MM.1S (cell line): ENCODE data around the gene JSRP1.

Experiments used
- DNase-seq: peaks from one replicate; pipeline ENCODE4 v3.0.0-alpha.2; 2015
- H2AFZ ChIP-seq: fragments of 300-600 bp; sonication (generic); 2 replicates; pipeline ENCODE4 v1.6.0; 2016; ENCODE audit warnings: antibody characterized with exemption, low read length
- H3F3A ChIP-seq: fragments of 300-600 bp; sonication (generic); 2 replicates; pipeline ENCODE4 v1.6.1; 2016; ENCODE audit warnings: mild to moderate bottlenecking, antibody characterized with exemption, low read length, moderate library complexity, mixed read lengths; ENCODE audit not compliant: insufficient read depth
- H3K27ac ChIP-seq: fragments of 300-600 bp; sonication (generic); 2 replicates; pipeline ENCODE4 v1.5.1; 2016; ENCODE audit warnings: mild to moderate bottlenecking, low read length
- H3K27me3 ChIP-seq: fragments of 300-600 bp; sonication (generic); replicated peaks from 2 replicates; pipeline ENCODE4 v1.6.0; 2016; ENCODE audit warnings: low read length; ENCODE audit not compliant: insufficient read depth
- H3K36me3 ChIP-seq: fragments of 300-600 bp; sonication (generic); replicated peaks from 2 replicates; pipeline ENCODE4 v1.6.1; 2016; ENCODE audit warnings: mild to moderate bottlenecking, low read length, mixed read lengths; ENCODE audit not compliant: insufficient read depth
- H3K4me1 ChIP-seq: fragments of 300-600 bp; sonication (generic); 2 replicates; pipeline ENCODE4 v1.6.1; 2016; ENCODE audit warnings: low read length, mixed read lengths
- H3K4me2 ChIP-seq: fragments of 300-600 bp; sonication (generic); 2 replicates; pipeline ENCODE4 v1.6.0; 2016; ENCODE audit warnings: low read depth, low read length
- H3K4me3 ChIP-seq: fragments of 300-600 bp; sonication (generic); 2 replicates; pipeline ENCODE4 v1.5.1; 2016; ENCODE audit warnings: low read length, mixed read lengths
- H3K79me2 ChIP-seq: fragments of 300-600 bp; sonication (generic); 2 replicates; pipeline ENCODE4 v1.6.1; 2016; ENCODE audit warnings: mixed run types, low read length, mixed read lengths
- H3K9ac ChIP-seq: fragments of 300-600 bp; sonication (generic); 2 replicates; pipeline ENCODE4 v1.6.1; 2016; ENCODE audit warnings: low read length, mixed read lengths
- H3K9me2 ChIP-seq: fragments of 300-600 bp; sonication (generic); replicated peaks from 2 replicates; pipeline ENCODE4 v1.6.1; 2016; ENCODE audit warnings: mild to moderate bottlenecking, low read length, mixed read lengths; ENCODE audit not compliant: insufficient read depth
- H3K9me3 ChIP-seq: fragments of 300-600 bp; sonication (generic); replicated peaks from 2 replicates; pipeline ENCODE4 v1.6.1; 2016; ENCODE audit warnings: mild to moderate bottlenecking, low read length, mixed read lengths; ENCODE audit not compliant: insufficient read depth
- H4K20me1 ChIP-seq: fragments of 300-600 bp; sonication (generic); 2 replicates; pipeline ENCODE4 v1.6.1; 2016; ENCODE audit warnings: mild to moderate bottlenecking, low read length, moderate library complexity, mixed read lengths; ENCODE audit not compliant: insufficient read depth
- EZH2 ChIP-seq: fragments of 300-600 bp; sonication (generic); optimal IDR thresholded peaks from 2 replicates; pipeline ENCODE3; 2017; ENCODE audit warnings: low read depth, mild to moderate bottlenecking, antibody characterized with exemption, low read length, mixed read lengths
- EZH2phosphoT487 ChIP-seq: fragments of 300-600 bp; sonication (generic); IDR thresholded peaks from 2 replicates; pipeline ENCODE4 v1.6.1; 2018; ENCODE audit warnings: antibody characterized with exemption, low read length
- TF ChIP-seq, protein P1 (sequence below): fragments of 300-600 bp; sonication (generic); IDR thresholded peaks from 2 replicates; pipeline ENCODE4 v1.5.1; 2016; ENCODE audit warnings: antibody characterized with exemption, low read length, mixed read lengths

Gene JSRP1

DNA sequence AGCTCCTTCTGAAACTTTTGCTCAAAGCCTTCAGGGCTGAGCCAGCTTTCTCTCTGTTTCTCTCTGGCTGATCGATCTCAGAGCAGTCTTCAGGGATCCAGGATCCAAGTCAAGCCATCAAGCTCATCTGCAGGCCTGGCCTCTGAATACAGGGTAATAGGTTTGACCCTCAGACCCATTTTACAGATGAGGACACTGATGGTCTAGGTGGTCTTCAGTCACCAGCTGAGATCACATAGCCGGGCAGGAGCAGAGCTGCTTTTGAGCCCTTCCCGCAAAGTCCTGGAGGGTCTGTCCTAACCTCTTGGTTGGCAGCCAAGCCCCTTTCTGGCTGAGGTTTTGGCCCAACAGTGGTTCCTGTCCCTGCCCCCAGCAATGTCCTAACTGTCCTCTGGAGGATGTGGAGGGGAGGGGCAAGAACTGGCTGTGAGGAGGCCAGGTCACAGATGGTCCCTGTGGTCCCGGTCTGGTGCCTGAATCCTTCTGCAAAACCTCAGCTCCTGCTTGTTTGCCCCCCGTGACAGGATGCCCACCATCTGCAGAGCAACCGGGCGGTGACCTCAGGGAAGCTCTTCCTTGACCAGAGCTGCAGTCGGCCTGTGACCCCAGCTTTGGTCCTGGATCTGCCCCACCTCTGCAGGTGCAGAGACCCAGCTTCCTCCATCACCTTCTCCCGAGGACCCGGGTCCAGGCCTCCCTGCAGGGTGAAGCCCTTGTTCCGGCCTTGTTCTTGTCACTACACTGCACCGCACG lies 31.5 kb upstream of the JSRP1 start:
- no peaks in the 10 kb centered on the region for H3F3A ChIP-seq
- H3K9ac ChIP-seq: no peak overlapping the region
- H2AFZ ChIP-seq: no peak overlapping the region
- H3K36me3 ChIP-seq: no peaks in the 10 kb centered on the region
- H3K27me3 ChIP-seq: peaks cover 8% of the 10 kb centered on the region; the same call in 1 of the 2 replicates
- H3K4me1 ChIP-seq: peaks cover 7% of the 10 kb centered on the region
- no peaks in the 10 kb centered on the region for H3K9me3 ChIP-seq
- H3K4me3 ChIP-seq: no peak overlapping the region
- no peak overlapping the region for H3K4me2 ChIP-seq
- no peak overlapping the region for H3K27ac ChIP-seq
- no peak for DNase-seq
- H4K20me1 ChIP-seq: no peaks in the 10 kb centered on the region
- H3K79me2 ChIP-seq: no peaks in the 10 kb centered on the region
- no peaks in the 10 kb centered on the region for H3K9me2 ChIP-seq
- TF ChIP-seq EZH2 (no peak), EZH2phosphoT487 (no peak)
- TF ChIP-seq, protein P1, sequence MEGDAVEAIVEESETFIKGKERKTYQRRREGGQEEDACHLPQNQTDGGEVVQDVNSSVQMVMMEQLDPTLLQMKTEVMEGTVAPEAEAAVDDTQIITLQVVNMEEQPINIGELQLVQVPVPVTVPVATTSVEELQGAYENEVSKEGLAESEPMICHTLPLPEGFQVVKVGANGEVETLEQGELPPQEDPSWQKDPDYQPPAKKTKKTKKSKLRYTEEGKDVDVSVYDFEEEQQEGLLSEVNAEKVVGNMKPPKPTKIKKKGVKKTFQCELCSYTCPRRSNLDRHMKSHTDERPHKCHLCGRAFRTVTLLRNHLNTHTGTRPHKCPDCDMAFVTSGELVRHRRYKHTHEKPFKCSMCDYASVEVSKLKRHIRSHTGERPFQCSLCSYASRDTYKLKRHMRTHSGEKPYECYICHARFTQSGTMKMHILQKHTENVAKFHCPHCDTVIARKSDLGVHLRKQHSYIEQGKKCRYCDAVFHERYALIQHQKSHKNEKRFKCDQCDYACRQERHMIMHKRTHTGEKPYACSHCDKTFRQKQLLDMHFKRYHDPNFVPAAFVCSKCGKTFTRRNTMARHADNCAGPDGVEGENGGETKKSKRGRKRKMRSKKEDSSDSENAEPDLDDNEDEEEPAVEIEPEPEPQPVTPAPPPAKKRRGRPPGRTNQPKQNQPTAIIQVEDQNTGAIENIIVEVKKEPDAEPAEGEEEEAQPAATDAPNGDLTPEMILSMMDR: no peak

DNA sequence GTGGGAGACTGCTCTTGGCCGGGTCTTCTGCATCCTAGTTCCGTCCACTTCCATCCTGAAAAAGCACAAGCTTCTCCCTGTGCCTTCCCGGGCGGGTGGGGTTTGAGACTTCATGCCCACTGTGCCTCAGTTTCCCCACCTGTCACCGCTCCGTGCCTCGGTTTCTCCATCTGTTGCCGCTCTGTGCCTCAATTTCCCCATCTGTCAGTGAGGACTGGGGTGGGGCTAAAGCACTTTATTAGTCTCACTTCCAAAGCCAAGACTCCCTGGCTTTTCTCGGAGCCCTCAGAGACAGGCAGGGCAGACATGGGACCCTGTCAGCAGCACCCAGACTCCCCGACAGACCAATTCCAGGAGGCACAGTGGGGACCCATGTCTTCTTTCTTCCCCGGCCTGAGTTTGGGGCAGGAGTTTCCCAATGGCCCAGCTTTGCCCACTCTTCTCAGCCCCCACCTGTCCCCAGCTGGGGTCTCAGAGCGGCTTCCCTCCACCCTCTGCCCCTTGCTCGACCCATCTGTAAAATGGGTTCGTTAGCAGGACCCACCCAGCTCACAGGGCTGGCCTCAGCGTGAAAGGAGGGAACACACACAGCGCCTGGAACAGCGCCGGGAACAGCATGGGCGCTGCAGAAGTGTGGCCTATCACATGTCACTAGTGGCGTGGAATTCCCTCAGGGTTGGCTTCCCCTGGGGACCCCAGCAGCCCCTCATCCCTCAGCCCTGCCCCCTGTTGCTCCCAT lies 30.4 kb upstream of the JSRP1 start:
- no peak for TF ChIP-seq EZH2phosphoT487
- TF ChIP-seq, protein P1: no peak
- no peak for TF ChIP-seq EZH2
- no peak overlapping the region for H3K27ac ChIP-seq
- H3K27me3 ChIP-seq: peaks cover 8% of the 10 kb centered on the region; the same call in 1 of the 2 replicates
- no peaks in the 10 kb centered on the region for H3K9me3 ChIP-seq
- no peak overlapping the region for H3K4me2 ChIP-seq
- H2AFZ ChIP-seq: no peak overlapping the region
- H3K9me2 ChIP-seq: no peaks in the 10 kb centered on the region
- peaks cover 7% of the 10 kb centered on the region for H3K4me1 ChIP-seq
- no peaks in the 10 kb centered on the region for H3F3A ChIP-seq
- H3K4me3 ChIP-seq: no peak overlapping the region
- no peaks in the 10 kb centered on the region for H4K20me1 ChIP-seq
- no peak overlapping the region for H3K9ac ChIP-seq
- DNase-seq: no peak
- H3K79me2 ChIP-seq: no peaks in the 10 kb centered on the region
- no peaks in the 10 kb centered on the region for H3K36me3 ChIP-seq

DNA sequence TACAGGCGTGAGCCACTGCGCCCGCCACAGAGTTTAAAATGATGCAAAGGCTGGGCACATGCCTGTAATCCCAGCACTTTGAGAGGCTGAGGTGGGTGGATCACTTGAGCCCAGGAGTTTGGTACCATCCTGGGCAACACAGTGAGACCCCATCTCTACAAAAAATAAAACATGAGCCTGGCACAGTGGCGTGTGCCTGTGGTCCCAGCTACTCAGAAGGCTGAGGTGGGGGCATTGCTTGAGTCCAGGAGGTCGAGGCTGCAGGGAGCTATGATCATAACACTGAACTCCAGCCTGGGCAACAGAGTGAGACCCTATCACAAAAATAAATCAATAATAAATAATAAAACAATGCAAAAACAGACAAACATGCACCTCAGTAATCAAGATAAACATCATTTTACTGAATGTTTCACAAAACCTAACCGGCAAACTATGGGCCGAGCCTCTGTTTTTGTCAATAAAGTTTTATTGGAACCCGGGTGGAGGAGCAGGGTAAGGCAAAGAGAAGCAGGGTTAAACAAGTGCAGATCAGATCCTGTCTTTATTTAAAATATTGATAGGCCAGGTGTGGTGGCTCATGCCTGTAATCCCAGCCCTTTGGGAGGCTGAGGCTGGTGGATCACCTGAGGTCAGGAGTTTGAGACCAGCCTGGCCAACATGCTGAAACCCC lies 27.8 kb upstream of the JSRP1 start:
- Histone ChIP-seq H3K9me2 (no peaks in the 10 kb centered on the region), H3K36me3 (no peaks in the 10 kb centered on the region), H3F3A (no peaks in the 10 kb centered on the region), H3K9me3 (no peaks in the 10 kb centered on the region), H3K9ac (no peak overlapping the region), H2AFZ (no peak overlapping the region), H3K4me2 (no peak overlapping the region), H3K79me2 (no peaks in the 10 kb centered on the region), H3K27me3 (0 out of 2 replicates have a peak, but pooled peaks cover 4% of the 10 kb centered on the region), H4K20me1 (no peaks in the 10 kb centered on the region), H3K27ac (no peak overlapping the region), H3K4me1 (peaks cover under 1% of the 10 kb centered on the region; the same call in 1 of the 2 replicates), H3K4me3 (no peak overlapping the region)
- DNase-seq: no peak
- TF ChIP-seq, protein P1: no peak
- TF ChIP-seq EZH2: no peak
